ENCODE results near the gene RABAC1.

DNA sequence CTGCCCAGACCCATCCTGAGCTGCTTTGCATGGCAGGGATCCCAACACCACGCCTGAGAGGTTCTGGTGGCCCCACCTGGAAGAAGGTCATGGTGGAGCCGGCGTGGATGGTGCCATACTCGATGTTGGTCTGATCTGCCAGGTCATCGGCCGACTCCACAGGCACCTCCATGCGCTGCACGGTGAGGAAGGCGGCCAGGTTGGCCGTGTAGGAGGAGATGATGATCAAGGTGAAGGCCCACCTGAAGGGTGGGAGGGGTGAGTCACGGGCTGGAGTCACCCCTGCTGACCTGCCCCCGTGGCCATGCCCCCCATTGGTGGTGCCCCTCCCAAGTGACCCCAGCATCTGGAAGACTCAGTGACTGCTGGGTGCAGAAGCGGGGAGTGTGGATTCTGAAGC, 47.4 kb upstream of the RABAC1 start:
- no peak for TF ChIP-seq POLR2A (IDR thresholded peaks at IDR 0.05; ENCODE audit: low read length)
- TF ChIP-seq GATA1 (IDR thresholded peaks at IDR 0.05; ENCODE audit: low read depth, low read length) = no peak

Data from erythroblast (primary cell).